ENCODE data around the gene ANKS4B. TPM values are rescaled to one million over a fixed set of nuclear protein-coding genes. Genes with fewer than 3 reads are reported as not detected.

The ANKS4B gene
- total and polyA plus RNA-seq, 2 of the 8 experiments (the other 6 are each of a cell fraction or from before 2014, with no cell fraction given), result 0.06 to 0.15 TPM

DNA sequence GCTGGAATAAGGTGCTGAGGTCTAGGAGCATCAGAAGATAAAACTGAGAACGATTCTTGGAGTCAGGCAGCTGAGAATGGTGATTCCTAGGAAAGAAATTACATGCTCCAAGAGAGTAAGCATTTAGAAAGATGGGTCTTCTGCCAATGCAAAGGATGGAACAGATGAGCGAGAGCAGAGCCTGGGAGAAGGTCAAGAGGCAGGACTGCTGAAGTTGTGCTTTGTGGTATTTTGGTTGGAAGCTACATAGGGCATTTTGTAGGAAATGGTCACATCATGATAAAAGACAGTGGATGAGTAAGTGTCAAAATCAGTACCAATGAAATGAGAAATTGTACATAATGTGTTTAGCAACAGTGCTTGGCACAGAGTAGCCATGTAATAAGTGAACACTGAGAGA lies 46.0 kb downstream of the ANKS4B start:
- CTCF ChIA-PET (ENCODE audit: partially characterized antibody), result interaction anchor here (0.8 to 6.7 kb wide), 9 partner anchors 8 to 1040 kb away, joined by 3 to 57 read pairs (median 6); no protein-coding TSS in a partner anchor
- no peak for FAIRE-seq
- no peak overlapping the region for H3K27ac ChIP-seq (ENCODE audit: low read depth, low read length)
- no peak overlapping the region for H3K23ac ChIP-seq (ENCODE audit: insufficient read length)
- H4K5ac ChIP-seq (ENCODE audit: insufficient read length, low read depth, low read length), result no peak overlapping the region
- H2BK5ac ChIP-seq (ENCODE audit: low read depth, low read length), result no peak overlapping the region; the same call in 1 of the 2 replicates
- H2AFZ ChIP-seq (ENCODE audit: low read length), result no peak overlapping the region
- 0 out of 2 replicates have a peak overlapping the region, but pooled peaks have one; percentile 32 for H2BK15ac ChIP-seq (ENCODE audit: low read length)
- H3K4ac ChIP-seq (replicated peaks; ENCODE audit: insufficient read length, low read depth, low read length), result no peak overlapping the region
- H3K23me2 ChIP-seq (ENCODE audit: low read depth, low read length), result peaks cover 9% of the 10 kb centered on the region; the same call in 1 of the 2 replicates
- H2BK120ac ChIP-seq (replicated peaks; ENCODE audit: low read depth, low read length), result no peak overlapping the region
- no peak overlapping the region for H3K56ac ChIP-seq (replicated peaks; ENCODE audit: insufficient read length, low read depth, low read length)
- H4K8ac ChIP-seq (ENCODE audit: extremely low read depth, insufficient read depth, low read length), result no peak overlapping the region
- no peak for DNase-seq (ENCODE audit: low read depth in 1 of 2, low spot score in 2 of 2)
- H3K79me1 ChIP-seq (ENCODE audit: low read depth, low read length), result no peaks in the 10 kb centered on the region
- H3K79me2 ChIP-seq (ENCODE audit: control insufficient read depth in 1 of 2, insufficient read depth in 2 of 2, low read length in 2 of 2), result no peaks in the 10 kb centered on the region
- H3K27me3 ChIP-seq (replicated peaks in 1 of 4; ENCODE audit: control insufficient read depth in 3 of 4, extremely low read depth in 1 of 4, insufficient read depth in 3 of 4, low read length in 3 of 4), result peaks cover 0 to 7% (median 0%) of the 10 kb centered on the region in 4 experiments; a peak in 4 of 7 replicates
- H4K20me1 ChIP-seq (replicated peaks in 1 of 2; ENCODE audit: control insufficient read depth in 1 of 2, insufficient read depth in 2 of 2, low read length in 2 of 2), result peaks cover 0 to 2% of the 10 kb centered on the region in 2 experiments
- TF ChIP-seq CREB1 (IDR thresholded peaks at IDR 0.05) (no peak), KDM1A (IDR thresholded peaks at IDR 0.05; ENCODE audit: borderline replicate concordance, low read length) (no peak), GTF2F1 (IDR thresholded peaks at IDR 0.05; ENCODE audit: borderline replicate concordance, low read depth, low read length) (no peak)
- no peak overlapping the region for H3K14ac ChIP-seq (ENCODE audit: insufficient read length)
- no peak overlapping the region for H2AK5ac ChIP-seq (ENCODE audit: low read depth, low read length)
- no peak overlapping the region for H4K91ac ChIP-seq (replicated peaks; ENCODE audit: insufficient read length, low read length)
- H3K4me1 ChIP-seq (replicated peaks in 1 of 4; ENCODE audit: control insufficient read depth in 3 of 4, insufficient read depth in 4 of 4, low read length in 3 of 4), result peaks cover 4 to 9% (median 7%) of the 10 kb centered on the region in 4 experiments; a peak in 5 of 7 replicates
- H3K9me3 ChIP-seq (ENCODE audit: insufficient read depth in 2 of 2, low read depth in 1 of 2, low read length in 1 of 2), result no peaks in the 10 kb centered on the region
- no peaks in the 10 kb centered on the region for H3K36me3 ChIP-seq (ENCODE audit: control insufficient read depth in 2 of 4, insufficient read depth in 4 of 4, low read length in 3 of 4)
- no peak overlapping the region for H3K18ac ChIP-seq (ENCODE audit: extremely low read depth, low read length)
- no peak overlapping the region for H3K9ac ChIP-seq (replicated peaks in 1 of 4; ENCODE audit: extremely low read depth in 1 of 4, low read depth in 3 of 4, low read length in 3 of 4)
- POLR2A ChIA-PET (ENCODE audit: partially characterized antibody), result interaction anchor here (0.6 to 0.7 kb wide), 2 partner anchors 21 to 121 kb away, joined by 3 to 4 read pairs; partner anchors contain the start of gene LDAF1
- H2BK12ac ChIP-seq (ENCODE audit: low read depth, low read length), result no peak overlapping the region
- H3K4me2 ChIP-seq (ENCODE audit: insufficient read depth in 1 of 2, low read depth in 2 of 2, low read length in 2 of 2), result no peak overlapping the region
- H3K4me3 ChIP-seq (ENCODE audit: extremely low read depth in 1 of 4, insufficient read depth in 2 of 4, low read depth in 3 of 4, low read length in 4 of 4), result no peak overlapping the region
- no peak overlapping the region for H2BK20ac ChIP-seq (ENCODE audit: low read length)
- WGBS, 2 experiments (ENCODE audit: extremely low coverage in 1 of 2, insufficient coverage in 1 of 2, insufficient read length in 1 of 2, insufficient replicate concordance in 2 of 2, low coverage in 1 of 2, low lambda C conversion rate in 2 of 2, missing lambda C conversion rate in 1 of 2), result 71% methylated on average over 2 of the region's 2 CpGs; no CpG with 5 or more reads in 1 of the 2 experiments

All from H1 (cell line).